HepG2 (cell line): ENCODE results near the gene SLC25A33.

Experiments
- BHLHE40 ChIP-seq: IDR thresholded peaks from 2 replicates; pipeline ENCODE4 v1.6.1; 2011; ENCODE audit warnings: low read length, improper control_type of control experiment
- BRCA1 ChIP-seq: sonication (generic); formaldehyde crosslinking; IDR thresholded peaks from 2 replicates; pipeline ENCODE4 v1.4.0; 2020; ENCODE audit warnings: missing genetic modification reagents
- CEBPZ ChIP-seq: IDR thresholded peaks from 2 replicates; pipeline ENCODE4 v1.6.1; 2012; ENCODE audit warnings: low read length, improper control_type of control experiment
- CTCF ChIP-seq: sonication (generic); formaldehyde crosslinking; IDR thresholded peaks from 2 replicates; pipeline ENCODE4 v1.5.0; 2020; ENCODE audit warnings: mild to moderate bottlenecking, missing genetic modification reagents, moderate library complexity
- FOXA3 ChIP-seq: IDR thresholded peaks from 2 replicates; pipeline ENCODE4 v1.6.1; 2016; ENCODE audit warnings: missing genetic modification reagents, missing compliant biosample characterization
- FOXP4 ChIP-seq: sonication (generic); formaldehyde crosslinking; IDR thresholded peaks from 2 replicates; pipeline ENCODE4 v1.4.0; 2020; ENCODE audit warnings: missing genetic modification reagents
- LRRFIP1 ChIP-seq: sonication (generic); formaldehyde crosslinking; conservative IDR thresholded peaks from 2 replicates; pipeline ENCODE4 v1.4.0; 2020; ENCODE audit warnings: missing genetic modification reagents
- MLXIP ChIP-seq: sonication (generic); formaldehyde crosslinking; IDR thresholded peaks from 2 replicates; pipeline ENCODE4 v1.9.0; 2021; ENCODE audit warnings: missing genetic modification reagents, borderline replicate concordance
- MYC ChIP-seq: sonication (generic); formaldehyde crosslinking; IDR thresholded peaks from 2 replicates; pipeline ENCODE4 v1.9.0; 2021; ENCODE audit warnings: missing genetic modification reagents, borderline replicate concordance
- MZF1 ChIP-seq: sonication (generic); formaldehyde crosslinking; IDR thresholded peaks from 2 replicates; pipeline ENCODE4 v1.8.1; 2023; ENCODE audit warnings: mild to moderate bottlenecking, missing genetic modification reagents, borderline replicate concordance
- SMARCE1 ChIP-seq: fragments of 450-650 bp; IDR thresholded peaks from 2 replicates; pipeline ENCODE4 v1.6.1; 2017; ENCODE audit warnings: borderline replicate concordance
- SRF ChIP-seq: IDR thresholded peaks from 2 replicates; pipeline ENCODE4 v1.6.1; 2011; ENCODE audit warnings: mild to moderate bottlenecking, low read depth, low read length, moderate library complexity
- STAT5B ChIP-seq: sonication (generic); formaldehyde crosslinking; IDR thresholded peaks from 2 replicates; pipeline ENCODE4 v1.4.0; 2020; ENCODE audit warnings: missing genetic modification reagents
- TSC22D2 ChIP-seq: sonication (generic); formaldehyde crosslinking; IDR thresholded peaks from 2 replicates; pipeline ENCODE4 v1.5.1; 2020; ENCODE audit warnings: missing genetic modification reagents, mild to moderate bottlenecking, borderline replicate concordance

GRCh38 chr1:9601942-9602793 is 62.9 kb downstream of the SLC25A33 start:
- TF ChIP-seq MYC (CRISPR knock-in tag) (no peak), SRF (no peak), LRRFIP1 (CRISPR knock-in tag) (no peak), TSC22D2 (CRISPR knock-in tag) (no peak), BHLHE40 (no peak), FOXP4 (CRISPR knock-in tag) (no peak), SMARCE1 (no peak), STAT5B (CRISPR knock-in tag) (no peak), MLXIP (no peak), MZF1 (CRISPR knock-in tag) (no peak), BRCA1 (CRISPR knock-in tag) (no peak), CEBPZ (no peak), FOXA3 (CRISPR knock-in tag) (no peak), CTCF (CRISPR knock-in tag) (no peak)
